ENCODE measurements around the gene ZNF335. TPM values are rescaled to one million over a fixed set of nuclear protein-coding genes. Genes with fewer than 3 reads are reported as not detected.

The ZNF335 gene
- total RNA-seq, 1 donor from 2014 or later, result 22.3 TPM

GRCh38 chr20:45974896-45975565, 3.0 kb upstream of the ZNF335 start:
- intact Hi-C loops (cut with DNase I), result no loop called here
- DNase-seq (ENCODE audit: low spot score) (peak; percentile 55), ATAC-seq (no peak)

- DNase-seq (ENCODE audit: low spot score), result peak; percentile 62
- intact Hi-C loops (cut with DNase I), result no loop called here
- no peak for ATAC-seq
These were observed 639 bp upstream of the ZNF335 start for GRCh38 chr20:45972500-45973183.

DNA sequence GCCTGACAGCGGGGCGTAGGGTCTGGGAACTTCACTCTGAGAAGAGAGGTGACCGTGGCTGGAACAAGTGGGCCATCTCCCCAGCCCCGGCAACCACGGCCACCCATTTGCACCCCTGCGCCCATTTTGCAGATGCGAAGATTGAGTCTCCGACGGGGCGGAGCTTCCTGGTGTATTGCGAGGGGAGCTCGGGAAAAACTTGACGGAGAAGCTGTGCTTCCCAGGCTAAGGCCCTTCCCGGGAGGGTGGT, 653 bp downstream of the ZNF335 start:
- intact Hi-C loops (cut with DNase I), result no loop called here
- ATAC-seq (no peak), DNase-seq (ENCODE audit: low spot score) (no peak)

DNA sequence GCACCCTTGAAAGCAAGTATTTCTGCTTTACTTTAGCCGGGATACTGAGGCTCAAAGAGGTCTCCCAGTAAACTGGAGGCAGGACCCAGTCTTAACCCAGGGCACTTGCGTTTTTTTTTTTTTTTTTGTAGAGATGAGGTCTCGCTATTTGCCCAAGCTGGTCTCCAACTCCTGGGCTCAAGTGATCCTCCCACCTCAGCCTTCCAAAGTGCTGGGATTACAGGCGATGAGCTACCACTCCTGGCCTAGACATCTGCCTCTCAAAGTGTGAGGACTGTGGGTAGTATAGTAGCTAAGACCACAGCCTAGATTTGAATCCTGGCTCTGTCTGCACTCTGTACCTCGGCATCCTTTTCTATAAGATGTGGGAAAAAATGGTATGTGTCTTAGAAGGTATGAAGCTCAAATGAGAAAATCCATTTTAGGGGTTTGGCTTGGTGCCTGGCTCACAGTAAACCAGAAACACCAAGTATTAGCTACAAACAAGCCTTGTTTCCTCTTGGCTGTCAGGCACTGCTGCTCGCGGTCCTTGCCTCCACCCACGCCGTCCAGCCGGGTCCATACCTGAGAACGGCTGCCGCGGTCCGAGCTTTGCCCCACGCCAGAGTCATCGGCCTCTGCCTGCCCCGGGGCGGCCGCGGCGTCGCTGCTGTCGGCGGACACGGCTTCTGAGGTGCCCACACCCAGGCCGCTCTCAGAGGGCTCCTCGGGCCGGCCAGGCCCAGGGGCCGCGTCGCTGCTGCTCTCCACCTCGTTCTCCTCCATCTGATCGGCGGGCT, 1.2 kb downstream of the ZNF335 start:
- intact Hi-C loops (cut with DNase I), result no loop called here
- peak; percentile 0 for ATAC-seq
- peak; percentile 77 for DNase-seq (ENCODE audit: low spot score)

DNA sequence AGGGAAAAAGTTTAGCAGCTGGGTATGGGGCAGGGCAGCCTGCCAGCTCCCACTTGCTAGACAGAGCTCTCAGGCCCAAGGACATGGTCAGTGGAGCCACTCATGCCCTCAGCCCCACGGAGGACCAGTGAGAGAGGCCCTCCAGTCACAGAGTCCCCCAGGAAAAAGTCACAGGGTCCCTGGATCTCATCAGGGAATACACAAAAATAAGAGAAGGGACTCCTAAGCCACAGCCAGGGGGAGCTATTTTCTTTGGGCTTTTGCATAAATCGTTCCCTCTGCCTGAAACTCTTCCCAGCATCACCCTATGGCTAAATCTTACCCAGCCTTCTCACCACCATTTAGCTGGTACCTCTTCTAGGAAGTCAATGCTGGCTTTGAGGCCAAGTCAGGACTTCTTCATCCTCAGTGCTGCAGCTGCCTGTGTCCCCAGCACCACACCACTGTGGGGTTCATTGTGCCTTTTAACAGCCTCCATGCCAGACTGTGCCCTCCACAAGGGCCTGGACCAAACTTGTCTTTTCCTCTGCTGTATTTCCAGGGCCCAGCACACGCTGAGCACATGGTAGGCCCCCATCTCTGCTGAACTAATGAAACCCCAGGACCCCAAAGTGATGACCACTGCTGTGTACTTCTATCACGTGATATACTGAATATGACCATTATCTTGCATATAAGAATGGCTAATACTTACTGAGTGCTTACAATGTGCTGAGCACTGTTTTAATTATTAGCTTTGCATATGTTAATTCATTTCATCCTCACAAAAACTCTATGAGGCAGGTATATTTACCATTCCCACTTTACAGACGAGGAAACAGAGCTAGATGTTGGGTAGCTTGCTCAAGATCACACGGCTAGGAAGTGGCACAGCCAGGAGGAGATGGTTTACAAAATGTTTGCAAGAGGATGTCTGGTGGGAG, 2.0 kb downstream of the ZNF335 start:
- ATAC-seq, result no peak
- intact Hi-C loops (cut with DNase I), result no loop called here
- DNase-seq (ENCODE audit: low spot score), result peak; percentile 57

GRCh38 chr20:45968801-45969711, 2.9 kb downstream of the ZNF335 start:
- intact Hi-C loops (cut with DNase I), result no loop called here
- DNase-seq (ENCODE audit: low spot score) (peak; percentile 60), ATAC-seq (no peak)

DNA sequence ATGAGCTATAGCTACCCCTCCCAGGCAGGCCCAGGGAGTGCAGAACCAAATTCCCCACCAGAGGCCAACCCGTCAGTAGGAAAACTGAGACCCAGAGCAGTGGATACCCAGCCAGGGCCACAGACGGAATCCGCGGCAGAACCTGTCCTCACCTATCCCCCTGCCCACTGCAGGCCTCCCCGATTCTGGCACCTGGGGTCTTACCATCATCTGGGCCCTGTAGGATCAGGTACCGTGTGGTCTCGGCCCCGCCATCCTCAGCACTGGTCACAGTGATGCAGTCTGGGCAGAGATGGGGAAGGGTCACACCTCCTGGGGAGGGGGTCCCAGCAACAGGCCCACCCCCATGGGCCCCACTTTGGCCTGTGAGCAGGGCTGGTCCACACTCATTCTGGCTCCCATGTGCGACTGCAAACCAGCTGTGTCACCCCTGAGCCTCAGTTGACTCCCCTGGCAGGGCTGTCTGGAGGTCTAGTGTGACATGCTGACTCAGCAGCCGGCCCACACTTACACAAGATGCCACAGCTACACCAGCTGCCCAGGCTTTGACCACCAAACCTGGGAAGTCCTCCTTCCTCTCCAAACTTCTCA, 3.8 kb downstream of the ZNF335 start:
- intact Hi-C loops (cut with DNase I), result no loop called here
- ATAC-seq (no peak), DNase-seq (ENCODE audit: low spot score) (peak; percentile 51)

DNA sequence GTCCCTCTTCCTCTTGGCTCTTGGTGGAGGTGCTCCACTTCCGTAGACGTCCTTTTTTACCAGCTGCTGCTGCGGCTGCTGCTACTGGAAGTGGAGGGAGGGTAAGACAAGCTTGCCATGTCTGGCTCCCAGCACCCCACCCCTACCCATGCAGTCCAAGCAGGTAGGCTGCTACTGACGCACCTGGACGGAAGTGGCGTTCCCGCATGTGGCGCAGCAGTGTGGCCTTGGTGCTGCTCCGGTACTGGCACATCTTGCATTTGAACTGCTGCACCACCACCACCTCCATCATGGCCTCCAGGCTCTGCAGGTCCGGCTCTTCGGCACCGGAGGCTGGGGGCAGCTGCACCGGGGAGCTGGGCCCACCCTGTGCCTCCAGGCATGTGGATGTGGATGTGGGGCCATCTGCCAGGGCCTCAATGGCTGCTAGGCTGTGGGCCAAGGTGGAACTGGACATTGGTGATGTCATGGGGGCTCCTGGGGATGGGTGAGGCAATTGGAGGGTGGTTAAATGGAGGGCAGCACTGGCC, 4.4 kb downstream of the ZNF335 start:
- peak; percentile 59 for DNase-seq (ENCODE audit: low spot score)
- intact Hi-C loops (cut with DNase I), result no loop called here

DNA sequence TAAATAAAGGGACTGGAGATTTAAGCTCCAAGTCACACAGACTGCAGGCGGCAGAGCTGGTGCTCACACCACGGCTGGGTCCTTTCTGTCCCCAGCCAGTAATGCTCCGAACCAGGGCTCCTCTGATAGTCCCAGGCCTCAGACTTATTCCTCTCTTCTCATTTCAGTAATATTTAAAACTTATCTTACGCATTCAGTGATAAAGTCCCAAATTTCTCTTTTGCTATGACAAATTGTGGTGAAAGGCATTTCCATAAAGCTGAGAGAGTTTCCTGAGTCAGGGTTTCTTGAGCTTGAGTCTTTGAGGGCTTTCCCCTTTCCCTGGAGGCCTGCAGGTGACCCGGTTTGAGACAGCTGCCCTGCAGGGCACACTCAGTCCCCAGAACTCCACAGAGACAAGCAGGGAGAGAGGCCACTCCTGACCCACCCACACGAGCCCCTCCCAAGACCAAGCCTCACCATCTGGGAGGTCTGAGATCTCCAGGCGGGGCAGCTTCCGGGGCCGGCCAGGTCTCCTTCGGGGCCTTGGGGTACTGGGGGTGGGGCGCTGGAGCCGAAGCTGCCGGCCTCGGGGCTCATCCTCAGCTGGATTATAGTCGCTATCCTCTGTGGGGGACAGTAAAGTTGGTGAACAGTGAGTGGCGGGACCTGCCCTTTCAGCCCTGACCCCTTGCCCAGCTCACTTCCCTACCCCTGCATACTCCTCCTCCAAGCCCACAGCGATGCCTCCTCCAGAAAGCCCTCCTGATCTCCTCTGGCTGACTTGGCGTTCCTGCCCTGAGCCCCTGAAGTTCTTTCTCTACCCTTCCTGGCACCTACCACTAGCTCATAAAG, 6.6 kb downstream of the ZNF335 start:
- ATAC-seq, result no peak
- peak; percentile 56 for DNase-seq (ENCODE audit: low spot score)
- intact Hi-C loops (cut with DNase I), result no loop called here

More for the DNA sequence above, 4.4 kb downstream of the ZNF335 start:
- ATAC-seq, result no peak

DNA sequence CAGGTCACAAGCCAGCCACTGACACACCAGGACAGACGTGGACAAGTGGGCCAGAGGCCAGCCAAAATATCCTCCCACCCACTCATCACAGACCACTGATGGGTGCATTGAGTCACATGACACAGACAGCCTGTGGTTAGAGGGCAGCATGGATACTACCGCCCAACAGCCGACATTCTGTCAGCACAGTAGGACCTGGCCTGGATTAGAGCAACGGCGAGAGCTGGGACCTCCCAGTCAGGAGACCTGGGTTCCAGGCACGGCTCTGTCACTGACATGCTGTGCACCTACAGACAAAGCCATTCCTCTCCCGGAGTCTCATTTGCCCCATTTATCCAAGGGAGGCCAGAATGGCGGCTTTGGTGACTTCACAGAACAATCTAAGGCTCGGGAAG, 8.0 kb downstream of the ZNF335 start:
- intact Hi-C loops (cut with DNase I), result no loop called here
- ATAC-seq, result no peak
- DNase-seq (ENCODE audit: low spot score), result no peak

DNA sequence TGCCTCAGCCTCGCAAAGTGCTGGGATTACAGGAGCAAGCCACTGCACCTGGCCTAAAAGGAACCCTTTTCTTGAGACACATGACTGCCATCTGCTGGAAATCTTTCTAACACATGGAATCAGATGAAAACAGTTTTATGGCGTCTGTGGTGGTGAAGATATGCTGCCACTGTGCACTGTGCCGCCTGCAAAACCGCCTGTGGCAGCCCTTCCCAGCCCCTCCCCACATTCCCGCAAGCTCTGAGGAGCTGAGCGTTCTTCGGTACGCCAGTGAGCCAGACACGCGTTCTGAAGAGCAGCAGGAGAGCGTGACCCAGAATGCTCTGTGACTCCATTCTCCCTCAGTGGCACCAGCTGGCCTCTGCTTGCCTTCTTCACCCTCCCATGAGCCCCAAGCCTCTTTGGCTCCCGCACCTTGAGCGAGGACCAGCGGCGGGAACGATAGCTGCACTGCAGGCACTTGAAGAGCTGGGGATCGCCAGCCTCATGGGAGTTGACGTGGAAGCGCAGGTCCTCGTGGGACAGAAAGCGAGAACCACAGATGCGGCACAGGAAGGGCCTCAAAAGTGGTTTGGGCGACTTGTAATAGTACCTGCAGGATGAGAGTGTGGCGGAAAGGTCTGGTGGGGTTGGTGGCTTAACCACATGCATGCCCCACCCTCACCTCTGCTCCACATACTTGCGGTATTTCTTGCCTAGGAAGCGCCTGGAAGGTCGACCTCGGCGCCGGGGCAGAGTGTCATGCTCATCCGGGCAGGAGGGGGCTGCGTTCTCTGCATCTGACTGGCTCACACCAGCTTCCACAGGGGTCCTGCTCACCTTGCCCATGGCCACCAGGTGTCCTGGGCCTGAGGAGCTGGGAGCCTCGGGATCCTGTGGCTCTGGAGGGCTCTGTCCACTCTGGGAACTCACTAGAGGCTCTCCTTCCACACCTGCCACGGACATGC, 8.7 kb downstream of the ZNF335 start:
- ATAC-seq (peak; percentile 11), DNase-seq (ENCODE audit: low spot score) (peak; percentile 59)
- intact Hi-C loops (cut with DNase I), result no loop called here

DNA sequence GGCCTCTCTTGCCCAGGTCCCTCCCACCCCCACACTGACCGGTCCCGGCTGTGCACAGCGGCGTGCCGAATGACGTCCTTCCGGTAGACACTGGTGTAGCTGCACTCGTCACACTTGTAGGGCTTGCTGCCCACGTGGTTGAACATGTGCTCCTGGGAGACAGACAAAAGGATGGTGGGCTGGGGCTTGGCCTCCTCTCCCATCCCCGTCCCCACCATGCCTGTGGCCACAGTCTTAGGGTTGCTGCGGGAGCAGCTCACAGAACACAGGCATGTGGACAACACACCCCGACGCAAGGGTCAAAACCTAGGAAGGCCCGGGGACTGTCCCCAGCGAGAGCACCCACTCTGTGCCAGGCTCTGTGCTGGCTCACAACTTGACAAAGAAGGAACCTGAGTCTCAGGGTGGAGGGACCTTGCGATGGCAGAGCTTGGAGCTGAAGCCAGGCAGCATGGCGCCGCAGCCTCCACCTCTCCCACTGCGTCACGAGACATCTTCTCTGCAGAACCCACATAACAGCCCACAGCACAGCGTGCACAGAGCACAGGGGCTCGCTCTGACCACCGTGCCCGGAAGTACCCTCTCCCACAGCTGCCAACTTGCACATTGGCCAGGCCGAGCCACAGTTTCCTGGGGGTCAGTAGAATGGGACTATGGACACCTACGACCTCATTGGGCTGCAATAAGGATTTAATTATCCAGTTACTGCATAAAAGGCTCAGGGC, 9.8 kb downstream of the ZNF335 start:
- DNase-seq (ENCODE audit: low spot score) (peak; percentile 49), ATAC-seq (no peak)
- intact Hi-C loops (cut with DNase I), result no loop called here

DNA sequence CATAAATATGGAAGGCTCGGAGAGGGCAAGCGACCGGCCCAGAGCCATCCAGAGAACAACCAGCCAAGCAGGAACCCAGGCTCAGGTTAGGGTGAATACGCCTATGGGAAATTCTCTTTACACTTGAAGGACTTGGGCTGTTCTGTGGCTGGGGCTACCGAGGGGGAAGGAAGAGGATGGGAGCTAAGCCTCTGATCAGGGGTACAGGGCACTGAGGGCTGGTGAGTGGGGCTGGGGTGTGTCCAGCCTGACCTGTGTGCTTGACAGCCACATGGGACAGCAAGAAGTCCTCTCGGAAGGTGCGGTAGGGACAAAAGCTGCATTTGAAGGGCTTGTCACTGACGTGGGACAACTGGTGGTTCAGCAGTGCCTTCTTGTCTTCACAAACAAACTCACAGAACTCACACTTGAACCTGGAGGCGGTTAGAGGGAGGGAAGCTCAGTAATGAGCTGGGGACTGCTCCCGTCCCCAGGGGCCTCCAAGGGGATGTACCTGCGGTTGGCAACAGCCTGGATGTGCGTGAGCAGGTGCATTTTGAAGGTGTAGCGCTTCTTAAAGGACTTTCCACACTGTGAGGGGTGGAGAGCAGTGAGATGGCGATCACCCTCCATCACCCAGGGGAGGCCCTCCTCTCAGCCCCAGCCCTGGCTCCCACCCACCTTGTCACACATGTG, 11.9 kb downstream of the ZNF335 start:
- peak; percentile 45 for DNase-seq (ENCODE audit: low spot score)
- intact Hi-C loops (cut with DNase I), result loop anchor here (10.0 kb wide), 1 partner anchor 65 kb away; the partner anchor contains the start of genes CTSA and NEURL2
- no peak for ATAC-seq

- ATAC-seq, result no peak
- DNase-seq (ENCODE audit: low spot score), result peak; percentile 56
- intact Hi-C loops (cut with DNase I), result loop anchor here (10.0 kb wide), 1 partner anchor 64 kb away; the partner anchor contains the start of genes CTSA and NEURL2
These were observed 12.9 kb downstream of the ZNF335 start for GRCh38 chr20:45959126-45959525.
